ENCODE data around the gene TLR4. TPM values are rescaled to one million over a fixed set of nuclear protein-coding genes. Genes with fewer than 3 reads are reported as not detected.

TLR4 gene
- total and polyA plus RNA-seq, 10 of the 15 experiments (the other 5 are each of a cell fraction or from before 2014, with no cell fraction given) = 0.03 to 0.50 (median 0.16) TPM

GRCh38 chr9:117682955-117683710 lies 21.1 kb upstream of the TLR4 start (continued):
- TF ChIP-seq SP1 (IDR thresholded peaks at IDR 0.05; ENCODE audit: low read depth, low read length) (no peak), ZBTB40 (IDR thresholded peaks at IDR 0.05; ENCODE audit: borderline replicate concordance) (no peak), SMAD1 (IDR thresholded peaks at IDR 0.05; ENCODE audit: low read depth, partially characterized antibody) (no peak), NBN (IDR thresholded peaks at IDR 0.05) (no peak), FOXK2 (IDR thresholded peaks at IDR 0.05) (no peak), CHD4 (IDR thresholded peaks at IDR 0.05) (no peak), EED (IDR thresholded peaks at IDR 0.05; ENCODE audit: low read depth) (peak; percentile 34; the same call in 1 of the 2 replicates), CEBPB (IDR thresholded peaks at IDR 0.05; ENCODE audit: borderline replicate concordance in 1 of 2, low read depth in 2 of 2, low read length in 2 of 2) (no peak), IKZF1 (conservative IDR thresholded peaks at IDR 0.05) (peak; percentile 59), MYC (IDR thresholded peaks at IDR 0.05; ENCODE audit: insufficient read depth, insufficient read length, insufficient replicate concordance, low read length, severe bottlenecking) (no peak), PRDM15 (CRISPR knock-in tag; IDR thresholded peaks at IDR 0.05) (no peak), LARP7 (IDR thresholded peaks at IDR 0.05) (no peak), RUNX3 (IDR thresholded peaks at IDR 0.05; ENCODE audit: low read length) (peak; percentile 52; the same call in 1 of the 2 replicates), NRF1 (conservative IDR thresholded peaks at IDR 0.05; ENCODE audit: low read depth, low read length) (no peak), MEF2B (IDR thresholded peaks at IDR 0.05; ENCODE audit: partially characterized antibody, poor library complexity, severe bottlenecking) (no peak), POLR2AphosphoS5 (IDR thresholded peaks at IDR 0.05; ENCODE audit: low read length) (no peak)
- TF ChIP-seq, protein P1, sequence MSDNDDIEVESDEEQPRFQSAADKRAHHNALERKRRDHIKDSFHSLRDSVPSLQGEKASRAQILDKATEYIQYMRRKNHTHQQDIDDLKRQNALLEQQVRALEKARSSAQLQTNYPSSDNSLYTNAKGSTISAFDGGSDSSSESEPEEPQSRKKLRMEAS (IDR thresholded peaks at IDR 0.05; ENCODE audit: low read depth, low read length) = no peak
- TF ChIP-seq, protein P2, sequence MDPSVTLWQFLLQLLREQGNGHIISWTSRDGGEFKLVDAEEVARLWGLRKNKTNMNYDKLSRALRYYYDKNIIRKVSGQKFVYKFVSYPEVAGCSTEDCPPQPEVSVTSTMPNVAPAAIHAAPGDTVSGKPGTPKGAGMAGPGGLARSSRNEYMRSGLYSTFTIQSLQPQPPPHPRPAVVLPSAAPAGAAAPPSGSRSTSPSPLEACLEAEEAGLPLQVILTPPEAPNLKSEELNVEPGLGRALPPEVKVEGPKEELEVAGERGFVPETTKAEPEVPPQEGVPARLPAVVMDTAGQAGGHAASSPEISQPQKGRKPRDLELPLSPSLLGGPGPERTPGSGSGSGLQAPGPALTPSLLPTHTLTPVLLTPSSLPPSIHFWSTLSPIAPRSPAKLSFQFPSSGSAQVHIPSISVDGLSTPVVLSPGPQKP (IDR thresholded peaks at IDR 0.05; ENCODE audit: low read depth, low read length) = no peak
- TF ChIP-seq, protein P3, sequence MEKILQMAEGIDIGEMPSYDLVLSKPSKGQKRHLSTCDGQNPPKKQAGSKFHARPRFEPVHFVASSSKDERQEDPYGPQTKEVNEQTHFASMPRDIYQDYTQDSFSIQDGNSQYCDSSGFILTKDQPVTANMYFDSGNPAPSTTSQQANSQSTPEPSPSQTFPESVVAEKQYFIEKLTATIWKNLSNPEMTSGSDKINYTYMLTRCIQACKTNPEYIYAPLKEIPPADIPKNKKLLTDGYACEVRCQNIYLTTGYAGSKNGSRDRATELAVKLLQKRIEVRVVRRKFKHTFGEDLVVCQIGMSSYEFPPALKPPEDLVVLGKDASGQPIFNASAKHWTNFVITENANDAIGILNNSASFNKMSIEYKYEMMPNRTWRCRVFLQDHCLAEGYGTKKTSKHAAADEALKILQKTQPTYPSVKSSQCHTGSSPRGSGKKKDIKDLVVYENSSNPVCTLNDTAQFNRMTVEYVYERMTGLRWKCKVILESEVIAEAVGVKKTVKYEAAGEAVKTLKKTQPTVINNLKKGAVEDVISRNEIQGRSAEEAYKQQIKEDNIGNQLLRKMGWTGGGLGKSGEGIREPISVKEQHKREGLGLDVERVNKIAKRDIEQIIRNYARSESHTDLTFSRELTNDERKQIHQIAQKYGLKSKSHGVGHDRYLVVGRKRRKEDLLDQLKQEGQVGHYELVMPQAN (conservative IDR thresholded peaks at IDR 0.05) = no peak

Measured in GM12878 (cell line).